Measurements from ENCODE around the gene TLR5. TPM values are rescaled to one million over a fixed set of nuclear protein-coding genes. Genes with fewer than 3 reads are reported as not detected.

Gene TLR5
- total and polyA plus RNA-seq, 2 experiments from 2014 or later = 2.0 to 2.1 TPM

DNA sequence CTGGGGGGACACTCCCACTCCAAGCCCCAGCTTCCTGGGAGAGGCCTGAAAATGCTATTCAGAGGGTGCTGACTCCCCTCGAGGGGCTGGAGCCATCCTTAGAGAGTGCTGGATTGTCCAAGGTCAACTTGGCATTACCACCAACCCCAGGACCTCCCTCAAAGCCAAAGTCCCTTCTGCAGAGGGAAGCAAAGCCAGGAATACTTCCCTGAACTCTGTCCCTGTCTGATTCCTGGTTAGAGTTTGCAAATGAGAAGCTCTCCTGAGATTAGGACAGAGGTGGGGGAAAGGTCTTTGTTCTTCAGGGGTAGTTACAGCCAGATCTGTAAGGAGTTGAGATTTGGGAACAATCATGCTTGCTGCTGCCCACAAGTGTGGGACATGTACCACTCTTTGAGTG is 45.3 kb downstream of the TLR5 start:
- TF ChIP-seq, protein P1, sequence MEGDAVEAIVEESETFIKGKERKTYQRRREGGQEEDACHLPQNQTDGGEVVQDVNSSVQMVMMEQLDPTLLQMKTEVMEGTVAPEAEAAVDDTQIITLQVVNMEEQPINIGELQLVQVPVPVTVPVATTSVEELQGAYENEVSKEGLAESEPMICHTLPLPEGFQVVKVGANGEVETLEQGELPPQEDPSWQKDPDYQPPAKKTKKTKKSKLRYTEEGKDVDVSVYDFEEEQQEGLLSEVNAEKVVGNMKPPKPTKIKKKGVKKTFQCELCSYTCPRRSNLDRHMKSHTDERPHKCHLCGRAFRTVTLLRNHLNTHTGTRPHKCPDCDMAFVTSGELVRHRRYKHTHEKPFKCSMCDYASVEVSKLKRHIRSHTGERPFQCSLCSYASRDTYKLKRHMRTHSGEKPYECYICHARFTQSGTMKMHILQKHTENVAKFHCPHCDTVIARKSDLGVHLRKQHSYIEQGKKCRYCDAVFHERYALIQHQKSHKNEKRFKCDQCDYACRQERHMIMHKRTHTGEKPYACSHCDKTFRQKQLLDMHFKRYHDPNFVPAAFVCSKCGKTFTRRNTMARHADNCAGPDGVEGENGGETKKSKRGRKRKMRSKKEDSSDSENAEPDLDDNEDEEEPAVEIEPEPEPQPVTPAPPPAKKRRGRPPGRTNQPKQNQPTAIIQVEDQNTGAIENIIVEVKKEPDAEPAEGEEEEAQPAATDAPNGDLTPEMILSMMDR (IDR thresholded peaks at IDR 0.05; ENCODE audit: low read depth, low read length) = no peak
- H3K27me3 ChIP-seq = no peaks in the 10 kb centered on the region

DNA sequence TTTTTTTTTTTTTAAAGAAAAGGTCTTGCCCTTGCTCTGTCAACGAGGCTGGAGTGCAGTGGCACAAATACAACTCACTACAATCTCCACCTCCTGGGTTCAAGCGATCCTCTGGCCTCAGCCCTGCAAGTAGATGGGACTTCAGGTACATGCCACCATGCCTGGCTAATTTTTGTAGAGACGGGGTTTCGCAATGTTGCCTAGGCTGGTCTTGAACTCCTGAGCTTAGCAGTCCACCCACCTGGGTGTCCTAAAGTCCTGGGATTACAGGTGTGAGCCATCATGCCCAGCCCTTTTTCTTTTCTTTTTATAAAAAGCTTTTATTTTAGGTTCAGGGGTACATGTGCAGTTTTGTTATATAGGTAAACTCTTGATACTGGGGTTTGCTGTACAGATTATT is 47.2 kb downstream of the TLR5 start:
- TF ChIP-seq, protein P1 (IDR thresholded peaks at IDR 0.05; ENCODE audit: low read depth, low read length) = no peak
- DNase-seq (ENCODE audit: low read depth in 1 of 2, low spot score in 1 of 2) = no peak
- Histone ChIP-seq H3K4me1 (ENCODE audit: low read depth) (no peaks in the 10 kb centered on the region), H3K27ac (no peak overlapping the region), H3K27me3 (no peaks in the 10 kb centered on the region), H3K4me3 (no peak overlapping the region), H3K9me3 (ENCODE audit: low read depth) (no peaks in the 10 kb centered on the region), H3K36me3 (no peaks in the 10 kb centered on the region)

More for the DNA sequence above, 45.3 kb downstream of the TLR5 start:
- no peaks in the 10 kb centered on the region for H3K36me3 ChIP-seq
- no peaks in the 10 kb centered on the region for H3K9me3 ChIP-seq (ENCODE audit: low read depth)
- H3K4me3 ChIP-seq = no peak overlapping the region
- no peak overlapping the region for H3K27ac ChIP-seq
- H3K4me1 ChIP-seq (ENCODE audit: low read depth) = no peaks in the 10 kb centered on the region
- DNase-seq (ENCODE audit: low read depth in 1 of 2, low spot score in 1 of 2) = no peak

DNA sequence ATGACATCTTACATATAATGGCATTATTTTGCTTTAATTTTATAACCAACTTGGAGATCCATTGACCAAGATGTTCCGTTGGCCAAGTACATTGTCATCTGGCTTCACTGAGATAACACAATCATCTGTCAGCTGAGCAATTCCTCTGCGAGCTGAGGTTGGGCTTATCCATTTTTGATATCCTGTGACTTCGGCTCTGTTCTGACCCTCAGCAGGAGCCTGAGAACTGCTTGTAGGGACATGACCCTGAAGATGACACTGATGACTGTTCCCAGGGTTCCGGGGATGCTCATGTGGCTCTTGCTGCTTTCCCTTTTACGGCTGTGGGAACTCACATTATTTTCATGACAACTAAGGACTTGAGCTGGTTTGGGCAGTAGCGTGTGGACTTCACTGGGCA is 51.2 kb downstream of the TLR5 start:
- Histone ChIP-seq H3K27me3 (no peaks in the 10 kb centered on the region), H3K9me3 (ENCODE audit: low read depth) (no peaks in the 10 kb centered on the region), H3K36me3 (no peaks in the 10 kb centered on the region), H3K27ac (no peak overlapping the region), H3K4me1 (ENCODE audit: low read depth) (peaks cover 9% of the 10 kb centered on the region), H3K4me3 (no peak overlapping the region)
- TF ChIP-seq, protein P1 (IDR thresholded peaks at IDR 0.05; ENCODE audit: low read depth, low read length) = no peak
- no peak for DNase-seq (ENCODE audit: low read depth in 1 of 2, low spot score in 1 of 2)

DNA sequence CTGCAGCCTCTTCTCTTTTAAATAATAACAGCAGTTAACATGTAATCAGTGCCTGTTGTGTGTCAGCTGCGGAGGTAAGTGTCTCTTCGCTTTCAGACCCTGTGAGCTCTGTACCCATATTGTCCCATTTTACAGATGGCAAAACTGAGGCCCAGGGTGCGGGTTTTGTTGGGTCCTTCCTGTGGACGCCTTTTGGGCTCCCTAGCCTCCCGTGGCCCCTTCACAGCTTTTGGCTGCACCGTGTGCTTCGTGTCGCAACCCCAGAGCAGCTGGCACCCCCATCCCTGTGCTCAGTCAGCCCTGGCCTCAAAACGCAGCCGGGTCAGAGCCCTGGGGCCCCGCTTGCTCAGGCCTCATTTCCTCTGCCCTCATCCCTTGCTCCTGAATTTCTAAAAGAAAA is 53.8 kb downstream of the TLR5 start:
- H3K4me3 ChIP-seq = no peak overlapping the region
- H3K4me1 ChIP-seq (ENCODE audit: low read depth) = peaks cover 9% of the 10 kb centered on the region
- no peaks in the 10 kb centered on the region for H3K27me3 ChIP-seq
- no peaks in the 10 kb centered on the region for H3K36me3 ChIP-seq
- DNase-seq (ENCODE audit: low read depth in 1 of 2, low spot score in 1 of 2) = no peak
- TF ChIP-seq, protein P1 (IDR thresholded peaks at IDR 0.05; ENCODE audit: low read depth, low read length) = no peak
- no peak overlapping the region for H3K27ac ChIP-seq
- no peaks in the 10 kb centered on the region for H3K9me3 ChIP-seq (ENCODE audit: low read depth)

DNA sequence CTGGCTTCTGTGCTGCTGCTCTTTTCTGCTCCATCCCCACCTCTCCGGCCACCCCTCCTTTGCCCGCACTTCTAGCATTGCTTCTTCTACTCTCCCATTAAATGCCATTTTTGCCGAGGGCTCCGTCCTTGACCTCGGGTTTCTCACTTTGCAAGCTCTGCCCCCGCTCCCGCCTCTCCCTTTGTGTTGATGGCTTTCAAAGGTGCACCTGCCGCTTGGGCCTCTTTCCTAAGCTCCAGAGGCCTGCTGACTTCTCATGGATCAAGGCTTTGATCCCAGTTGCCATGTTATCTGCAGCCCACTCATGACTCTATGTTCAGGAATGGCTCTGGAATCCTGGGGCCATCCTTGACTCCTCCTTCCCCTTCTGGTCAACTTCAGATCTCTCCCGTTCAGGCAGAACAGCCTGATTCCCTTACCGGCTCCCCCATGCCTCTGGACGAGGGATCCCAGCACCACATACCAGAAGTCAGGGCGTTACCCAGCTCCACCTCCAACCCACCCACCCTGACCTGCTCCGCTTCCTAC is 54.3 kb downstream of the TLR5 start:
- no peaks in the 10 kb centered on the region for H3K9me3 ChIP-seq (ENCODE audit: low read depth)
- TF ChIP-seq, protein P1 (IDR thresholded peaks at IDR 0.05; ENCODE audit: low read depth, low read length) = no peak
- H3K36me3 ChIP-seq = no peaks in the 10 kb centered on the region
- peaks cover 9% of the 10 kb centered on the region for H3K4me1 ChIP-seq (ENCODE audit: low read depth)
- H3K27me3 ChIP-seq = no peaks in the 10 kb centered on the region
- H3K27ac ChIP-seq = no peak overlapping the region
- no peak overlapping the region for H3K4me3 ChIP-seq
- no peak for DNase-seq (ENCODE audit: low read depth in 1 of 2, low spot score in 1 of 2)
